GM18499 (cell line): Measurements from ENCODE around the gene UBAP2.

Source experiments
- ATAC-seq: cut with Tn5 transposase; IDR thresholded peaks from one replicate; pipeline ENCODE4 v1.9.1; 2021; ENCODE audit warnings: moderate number of reproducible peaks; ENCODE audit not compliant: insufficient read depth, unreplicated experiment

Gene UBAP2

DNA sequence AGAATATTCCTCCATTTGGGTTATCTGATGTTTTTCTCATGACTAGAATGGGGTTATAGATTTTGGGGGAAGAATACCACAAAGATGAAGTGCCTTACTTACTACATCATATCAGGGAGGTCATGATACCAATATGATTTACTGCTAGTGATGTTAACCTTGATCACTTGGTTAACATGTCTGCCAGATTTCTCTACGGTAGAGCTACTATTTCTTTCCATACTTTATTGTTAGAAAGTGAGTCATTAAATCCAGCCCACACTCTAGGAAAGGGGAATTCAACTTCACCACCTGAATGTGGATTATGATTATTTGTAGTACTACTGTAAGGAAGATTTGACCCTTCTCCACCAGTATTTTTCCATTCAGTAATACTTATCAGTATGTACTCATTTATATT lies 167.1 kb downstream of the UBAP2 start:
- no peak for ATAC-seq

DNA sequence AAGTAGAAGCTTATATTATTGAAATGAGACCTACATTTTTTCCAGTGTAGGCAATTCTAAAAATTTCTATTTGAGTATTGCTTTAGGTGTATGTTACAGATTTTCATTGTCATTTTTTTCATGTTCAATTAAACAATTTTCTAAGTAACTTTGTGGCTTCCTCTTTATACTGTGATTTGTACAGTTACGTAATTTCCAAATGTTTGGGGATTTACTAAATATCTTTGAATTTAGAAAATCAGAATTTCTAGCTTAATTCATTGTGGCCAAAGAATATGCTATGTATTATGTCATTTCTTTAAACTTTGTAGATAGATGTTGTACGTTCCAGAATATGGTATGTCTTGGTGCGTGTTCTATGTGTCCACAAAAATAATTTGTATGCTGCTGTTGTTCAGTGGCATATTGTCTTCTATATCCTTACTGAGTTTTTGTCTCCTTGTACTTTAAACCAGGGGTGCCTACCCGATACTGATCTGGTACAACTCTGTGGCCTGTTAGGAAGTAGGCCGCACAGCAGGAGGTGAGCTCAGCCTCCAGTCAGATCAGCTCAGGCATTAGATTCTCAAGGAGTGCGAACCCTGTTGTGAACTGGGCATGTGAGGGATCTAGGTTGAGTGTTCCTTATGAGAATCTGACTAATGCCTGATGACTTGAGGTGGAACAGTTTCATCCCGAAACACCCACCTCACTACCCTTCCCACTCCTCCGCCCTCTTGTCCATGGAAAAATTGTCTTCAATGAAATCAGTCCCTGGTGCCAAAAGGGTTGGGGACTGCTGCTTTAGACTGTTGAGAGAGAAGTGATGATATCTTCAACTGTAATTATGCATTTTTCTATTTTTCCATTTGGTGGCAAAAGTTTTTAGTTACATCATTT lies 168.2 kb downstream of the UBAP2 start:
- no peak for ATAC-seq

DNA sequence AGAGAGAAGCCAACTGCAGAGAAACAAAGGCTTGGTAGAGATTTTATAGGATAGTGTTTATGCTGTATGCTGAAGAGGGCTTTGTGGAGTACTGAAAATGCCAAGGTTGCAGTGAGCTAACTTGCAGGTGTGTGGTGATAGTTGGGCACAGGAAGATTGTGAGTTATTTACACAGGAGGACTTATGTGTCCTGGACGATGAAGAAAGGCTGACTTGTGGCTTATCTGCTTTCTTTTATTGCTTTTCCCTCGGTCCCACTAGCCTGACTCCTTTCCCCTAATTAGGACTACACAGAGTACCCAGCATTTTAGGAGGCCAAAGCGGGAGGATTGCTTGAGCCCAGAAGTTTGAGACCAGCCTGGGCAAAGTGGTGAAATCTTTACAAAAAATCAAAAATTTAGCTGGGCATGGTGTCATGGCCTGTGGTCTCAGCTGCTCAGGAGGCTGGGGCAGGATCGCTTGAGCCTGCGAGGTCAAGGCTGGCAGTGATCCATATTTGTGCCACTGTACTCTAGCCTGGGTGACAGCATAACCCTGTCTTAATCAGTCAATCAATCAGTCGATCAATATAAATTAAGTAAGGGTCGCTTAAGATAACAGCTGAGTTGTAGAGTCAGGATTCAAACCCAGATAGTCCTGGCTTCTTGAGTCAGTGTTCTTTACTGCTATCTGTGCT lies 169.9 kb downstream of the UBAP2 start:
- ATAC-seq = no peak

DNA sequence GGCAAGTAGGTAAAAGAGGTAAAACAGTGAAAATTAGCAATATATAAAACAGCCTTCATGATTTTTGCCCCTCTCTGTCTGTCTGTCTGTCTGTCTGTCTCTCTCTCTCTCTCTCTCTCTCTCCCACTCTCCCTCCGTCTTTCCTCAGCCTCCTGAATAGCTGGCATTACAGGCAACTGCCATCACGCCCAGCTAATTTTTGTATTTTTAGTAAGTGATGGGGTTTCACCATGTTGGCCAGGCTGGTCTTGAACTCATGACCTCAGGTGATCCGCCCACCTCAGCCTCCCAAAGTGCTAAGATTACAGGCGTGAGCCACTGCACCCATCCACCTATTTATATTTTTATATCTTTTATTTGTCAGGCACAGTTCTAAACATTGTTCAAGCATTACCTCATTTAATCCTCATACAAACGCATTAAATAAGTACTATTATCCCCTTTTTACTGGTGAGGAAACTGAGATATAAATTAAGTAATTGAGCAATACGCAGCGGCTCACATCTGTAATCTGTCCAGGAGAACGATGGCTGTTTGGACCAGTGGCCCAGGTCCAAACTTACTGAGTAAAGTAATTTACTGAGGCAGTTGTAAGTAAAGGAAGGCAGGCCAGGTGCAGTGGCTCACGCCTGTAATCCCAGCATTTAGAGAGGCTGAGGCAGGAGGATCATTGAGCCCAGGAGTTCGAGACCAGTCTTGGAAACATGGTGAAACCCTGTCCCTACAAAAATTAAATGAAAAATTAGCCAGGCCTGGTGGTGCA lies 170.8 kb downstream of the UBAP2 start:
- ATAC-seq = no peak
